Activated CD8-positive, alpha-beta memory T cell treated with anti-CD3 and anti-CD28 coated beads, Interleukin-2, amount 50 U/mL, for 1 hour (primary cell): ENCODE results near the gene ASTN2.

Source experiments
- DNase-seq: peaks from one replicate; pipeline ENCODE4 v3.0.0-alpha.2; 2020; ENCODE audit errors: extremely low read depth

Gene ASTN2

GRCh38 chr9:117414906-117415331, at the start of gene ASTN2:
Gene ASTN2, minus strand, starts transcription at chr9:117415057. Its CDS starts 119 bp downstream, at chr9:117414938.
- no peak for DNase-seq

- DNase-seq: no peak
Observed at GRCh38 chr9:117462861-117463260, 48.0 kb upstream of the ASTN2 start.

GRCh38 chr9:117461386-117461785, 46.5 kb upstream of the ASTN2 start:
- DNase-seq: no peak

GRCh38 chr9:117460743-117461142, 45.9 kb upstream of the ASTN2 start:
- no peak for DNase-seq

- no peak for DNase-seq
Observed at GRCh38 chr9:117459913-117460312, 45.1 kb upstream of the ASTN2 start.

GRCh38 chr9:117458066-117458465, 43.2 kb upstream of the ASTN2 start:
- DNase-seq: no peak

GRCh38 chr9:117454711-117455110, 39.9 kb upstream of the ASTN2 start:
- DNase-seq: no peak

GRCh38 chr9:117453737-117454136, 38.9 kb upstream of the ASTN2 start:
- DNase-seq: no peak

GRCh38 chr9:117451311-117451710, 36.5 kb upstream of the ASTN2 start:
- DNase-seq: no peak

GRCh38 chr9:117448066-117448465, 33.2 kb upstream of the ASTN2 start:
- no peak for DNase-seq

- DNase-seq: no peak
Observed at GRCh38 chr9:117445631-117446030, 30.8 kb upstream of the ASTN2 start.

GRCh38 chr9:117444501-117444900, 29.6 kb upstream of the ASTN2 start:
- no peak for DNase-seq

GRCh38 chr9:117437283-117437682, 22.4 kb upstream of the ASTN2 start:
- no peak for DNase-seq

GRCh38 chr9:117435630-117436261, 20.9 kb upstream of the ASTN2 start:
- DNase-seq: no peak

- no peak for DNase-seq
Observed at GRCh38 chr9:117434566-117434965, 19.7 kb upstream of the ASTN2 start.

- no peak for DNase-seq
Observed at GRCh38 chr9:117430813-117431212, 16.0 kb upstream of the ASTN2 start.

GRCh38 chr9:117427357-117427913, 12.6 kb upstream of the ASTN2 start:
- DNase-seq: no peak

- DNase-seq: no peak
Observed at GRCh38 chr9:117425566-117425965, 10.7 kb upstream of the ASTN2 start.

GRCh38 chr9:117424291-117424690, 9.4 kb upstream of the ASTN2 start:
- no peak for DNase-seq

GRCh38 chr9:117418111-117418510, 3.3 kb upstream of the ASTN2 start:
- DNase-seq: no peak

- no peak for DNase-seq
Observed at GRCh38 chr9:117416856-117417255, 2.0 kb upstream of the ASTN2 start.

- DNase-seq: no peak
Observed at GRCh38 chr9:117415358-117415914, 579 bp upstream of the ASTN2 start.

GRCh38 chr9:117414220-117414905, 494 bp downstream of the ASTN2 start:
- DNase-seq: no peak
